AG04449 (cell line): ENCODE results near the gene MYORG.

Experiments used
- CTCF ChIA-PET: fragments of 350-600 bp; formaldehyde crosslinking; extraction: SDS; loops from one replicate; lab custom pipeline; 2021; ENCODE audit warnings: antibody characterized with exemption; lab: Yijun Ruan, JAX
- POLR2A ChIA-PET: fragments of 400-600, 350-600 bp; formaldehyde crosslinking; extraction: SDS; loops from one replicate; lab custom pipeline; 2020; ENCODE audit warnings: antibody characterized with exemption, inconsistent platforms; lab: Yijun Ruan, JAX
- DNase-seq: peaks from one replicate; pipeline ENCODE4 v3.0.0-alpha.2; 2010; ENCODE audit warnings: low read depth, low spot score
- H3K4me3 ChIP-seq: 2 replicates; pipeline ENCODE4 v1.5.1; 2011; ENCODE audit warnings: low read depth, mild to moderate bottlenecking, control low read depth, low read length
- TF ChIP-seq, protein P1 (sequence below): IDR thresholded peaks from one replicate; pipeline ENCODE4 v1.5.1; 2011; ENCODE audit warnings: mild to moderate bottlenecking, moderate library complexity, low read length, control low read depth, inconsistent platforms; ENCODE audit not compliant: insufficient read depth; ENCODE audit errors: missing control alignments

MYORG gene

DNA sequence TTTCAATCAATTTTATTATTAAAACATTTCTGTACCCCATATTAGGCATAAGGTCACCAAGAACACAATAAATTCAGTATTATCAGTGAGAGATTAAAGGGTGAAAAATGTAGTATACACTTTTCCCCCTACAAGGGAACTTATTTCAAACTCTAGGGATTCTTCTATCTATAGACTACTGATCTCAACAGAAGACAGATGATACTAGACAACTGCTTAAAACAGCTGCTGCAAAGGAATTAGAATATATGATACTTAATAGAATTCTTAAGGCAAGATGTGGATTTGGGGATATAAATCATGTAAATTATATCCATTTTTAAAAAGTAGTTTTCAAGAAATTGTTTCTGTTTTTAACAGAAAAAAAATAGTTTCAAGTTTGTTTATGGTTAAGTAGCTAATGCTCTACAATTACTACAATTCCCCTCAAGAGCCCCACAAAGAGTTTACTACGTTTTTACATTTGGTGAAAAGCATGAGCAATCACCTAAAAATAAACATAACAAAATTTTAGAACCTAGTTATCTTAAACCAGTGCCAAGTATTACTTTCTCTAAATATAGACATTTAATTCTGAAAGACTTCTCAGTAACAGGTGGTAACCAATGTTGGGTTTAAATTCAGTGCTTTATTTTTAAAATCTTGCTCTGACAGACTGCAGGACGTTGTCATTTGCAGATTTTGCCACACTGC, 53.7 kb downstream of the MYORG start:
- H3K4me3 ChIP-seq: no peak overlapping the region
- DNase-seq: no peak
- ChIA-PET POLR2A (no interaction called here), CTCF (no interaction called here)
- TF ChIP-seq, protein P1, sequence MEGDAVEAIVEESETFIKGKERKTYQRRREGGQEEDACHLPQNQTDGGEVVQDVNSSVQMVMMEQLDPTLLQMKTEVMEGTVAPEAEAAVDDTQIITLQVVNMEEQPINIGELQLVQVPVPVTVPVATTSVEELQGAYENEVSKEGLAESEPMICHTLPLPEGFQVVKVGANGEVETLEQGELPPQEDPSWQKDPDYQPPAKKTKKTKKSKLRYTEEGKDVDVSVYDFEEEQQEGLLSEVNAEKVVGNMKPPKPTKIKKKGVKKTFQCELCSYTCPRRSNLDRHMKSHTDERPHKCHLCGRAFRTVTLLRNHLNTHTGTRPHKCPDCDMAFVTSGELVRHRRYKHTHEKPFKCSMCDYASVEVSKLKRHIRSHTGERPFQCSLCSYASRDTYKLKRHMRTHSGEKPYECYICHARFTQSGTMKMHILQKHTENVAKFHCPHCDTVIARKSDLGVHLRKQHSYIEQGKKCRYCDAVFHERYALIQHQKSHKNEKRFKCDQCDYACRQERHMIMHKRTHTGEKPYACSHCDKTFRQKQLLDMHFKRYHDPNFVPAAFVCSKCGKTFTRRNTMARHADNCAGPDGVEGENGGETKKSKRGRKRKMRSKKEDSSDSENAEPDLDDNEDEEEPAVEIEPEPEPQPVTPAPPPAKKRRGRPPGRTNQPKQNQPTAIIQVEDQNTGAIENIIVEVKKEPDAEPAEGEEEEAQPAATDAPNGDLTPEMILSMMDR: no peak

DNA sequence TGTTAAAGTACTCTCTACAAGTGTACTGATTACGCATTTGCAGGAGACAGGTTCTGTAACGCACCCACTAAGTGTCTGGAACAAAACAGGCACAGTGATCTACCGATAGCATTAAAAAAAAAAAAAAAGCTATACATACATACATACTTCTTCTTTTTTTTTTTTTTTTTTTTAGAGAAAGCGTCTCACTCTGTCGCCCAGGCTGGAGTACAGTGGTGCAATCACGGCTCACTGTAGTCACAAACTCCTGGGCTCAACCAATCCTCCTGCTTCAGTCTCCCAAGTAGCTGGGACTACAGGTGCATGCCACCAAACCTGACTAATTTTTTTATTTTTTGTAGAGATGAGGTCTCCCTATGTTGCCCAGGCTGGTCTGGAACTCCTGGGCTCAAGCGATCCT, 55.2 kb downstream of the MYORG start:
- ChIA-PET POLR2A (no interaction called here), CTCF (interaction anchor here (0.6 kb wide), 1 partner anchor 82 kb away, joined by 3 read pairs; no protein-coding TSS in a partner anchor)
- no peak for DNase-seq
- H3K4me3 ChIP-seq: no peak overlapping the region
- TF ChIP-seq, protein P1: no peak

DNA sequence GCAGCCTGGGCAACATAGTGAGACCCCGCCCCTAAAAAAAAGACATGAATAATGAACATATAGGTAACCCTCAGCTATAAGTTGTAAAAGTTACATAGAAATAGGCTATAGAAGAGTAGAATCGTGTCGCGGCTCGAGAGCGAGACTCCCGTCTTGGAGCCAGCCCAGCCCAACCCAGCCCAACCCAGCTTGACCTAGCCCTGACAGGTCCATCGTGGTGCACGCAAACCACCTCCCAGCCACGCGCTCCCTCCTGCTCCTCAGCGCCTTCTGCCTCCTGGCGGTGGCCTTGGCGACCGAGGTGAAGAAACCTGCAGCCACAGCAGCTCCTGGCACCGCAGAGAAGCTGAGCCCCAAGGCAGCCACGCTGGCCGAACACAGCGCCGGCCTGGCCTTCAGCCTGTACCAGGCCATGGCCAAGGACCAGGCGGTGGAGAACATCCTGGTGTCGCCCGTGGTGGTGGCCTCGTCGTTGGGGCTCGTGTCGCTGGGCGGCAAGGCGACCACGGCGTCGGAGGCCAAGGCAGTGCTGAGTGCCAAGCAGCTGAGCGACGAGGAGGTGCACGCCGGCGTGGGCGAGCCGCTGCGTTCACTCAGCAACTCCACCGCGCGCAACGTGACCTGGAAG, 58.4 kb downstream of the MYORG start:
- DNase-seq: no peak
- H3K4me3 ChIP-seq: no peak overlapping the region
- ChIA-PET CTCF (no interaction called here), POLR2A (no interaction called here)
- TF ChIP-seq, protein P1: no peak

DNA sequence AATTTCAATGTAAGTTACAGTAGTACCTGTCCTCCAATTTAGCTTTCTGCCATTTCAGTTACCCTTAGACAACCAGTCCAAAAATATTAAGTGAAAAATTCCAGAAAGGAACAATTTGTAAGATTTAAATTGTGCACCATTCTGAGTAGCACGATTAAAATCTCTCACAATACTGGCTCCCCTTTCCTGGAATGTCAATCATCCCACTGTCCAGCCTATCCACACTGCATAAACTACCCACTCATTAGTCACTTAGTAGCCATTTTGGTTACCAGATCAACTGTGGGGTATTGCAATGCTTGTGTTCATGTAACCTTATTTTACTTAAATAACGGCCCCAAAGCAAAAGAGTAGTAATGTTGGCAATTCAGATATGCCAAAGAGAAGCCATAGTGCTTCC, 59.3 kb downstream of the MYORG start:
- TF ChIP-seq, protein P1: no peak
- ChIA-PET CTCF (no interaction called here), POLR2A (no interaction called here)
- DNase-seq: no peak
- H3K4me3 ChIP-seq: no peak overlapping the region
